ENCODE data around the gene MTA1. TPM values are rescaled to one million over a fixed set of nuclear protein-coding genes. Genes with fewer than 3 reads are reported as not detected.
A peak's percentile ranks its signal among the peaks of the same experiment; 100 is the strongest.

MTA1 gene
- total and polyA plus RNA-seq, 2 donors from 2014 or later: 30.4 to 112 TPM

GRCh38 chr14:105442125-105442524, 22.5 kb downstream of the MTA1 start:
- no peak for FAIRE-seq
- H3K9ac ChIP-seq (ENCODE audit: low read length in 3 of 3): no peak overlapping the region
- H3K27me3 ChIP-seq (ENCODE audit: control insufficient read depth, insufficient read depth, low read length): no peaks in the 10 kb centered on the region
- H3K4me1 ChIP-seq (ENCODE audit: control insufficient read depth in 2 of 3, insufficient read depth in 2 of 3, low read depth in 1 of 3, low read length in 3 of 3): no peaks in the 10 kb centered on the region
- H3K4me3 ChIP-seq (ENCODE audit: low read length in 3 of 3): no peak overlapping the region
- intact Hi-C loops (cut with DNase I): no loop called here
- H3K36me3 ChIP-seq (ENCODE audit: control insufficient read depth in 2 of 3, insufficient read depth in 3 of 3, low read length in 3 of 3): peaks cover 0 to 2% (median 2%) of the 10 kb centered on the region in 3 donors
- no peak overlapping the region for H3K27ac ChIP-seq (ENCODE audit: low read depth in 2 of 2, low read length in 2 of 2)
- no peak for TF ChIP-seq CTCF (IDR thresholded peaks at IDR 0.05; ENCODE audit: borderline replicate concordance, extremely low read depth, insufficient read depth)
- DNase-seq: no peak
- H3K9me3 ChIP-seq (ENCODE audit: control insufficient read depth in 2 of 3, insufficient read depth in 1 of 3, low read length in 3 of 3): no peaks in the 10 kb centered on the region

DNA sequence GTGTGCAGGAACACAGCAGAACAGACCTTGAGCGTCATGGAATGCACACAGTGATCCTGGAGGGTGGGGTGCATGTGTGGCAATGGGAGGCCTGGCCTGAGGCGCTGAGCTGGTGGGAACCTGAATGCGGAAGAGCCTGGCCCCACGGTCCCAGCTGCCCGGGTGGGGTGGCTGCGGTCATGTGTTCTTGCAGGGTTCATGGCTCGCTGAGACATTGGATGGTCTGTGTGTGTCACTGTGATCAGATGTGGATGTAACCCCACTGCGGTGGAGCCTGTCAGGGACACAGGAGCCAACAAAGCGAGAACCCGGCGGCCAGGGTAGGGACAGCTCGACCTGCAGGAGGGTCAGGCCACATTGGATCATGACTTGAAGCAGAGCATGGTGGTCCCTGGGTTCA, 23.2 kb downstream of the MTA1 start:
- Histone ChIP-seq H3K36me3 (ENCODE audit: control insufficient read depth in 2 of 3, insufficient read depth in 3 of 3, low read length in 3 of 3) (peaks cover 0 to 2% (median 2%) of the 10 kb centered on the region in 3 donors), H3K27me3 (ENCODE audit: control insufficient read depth, insufficient read depth, low read length) (no peaks in the 10 kb centered on the region), H3K9me3 (ENCODE audit: control insufficient read depth in 2 of 3, insufficient read depth in 1 of 3, low read length in 3 of 3) (no peaks in the 10 kb centered on the region), H3K4me1 (ENCODE audit: control insufficient read depth in 2 of 3, insufficient read depth in 2 of 3, low read depth in 1 of 3, low read length in 3 of 3) (no peaks in the 10 kb centered on the region), H3K27ac (ENCODE audit: low read depth in 2 of 2, low read length in 2 of 2) (no peak overlapping the region), H3K4me3 (ENCODE audit: low read length in 3 of 3) (no peak overlapping the region), H3K9ac (ENCODE audit: low read length in 3 of 3) (no peak overlapping the region)
- no peak for TF ChIP-seq CTCF (IDR thresholded peaks at IDR 0.05; ENCODE audit: borderline replicate concordance, extremely low read depth, insufficient read depth)
- no peak for FAIRE-seq
- DNase-seq: peak in 1 of 5 donors; percentile 64
- intact Hi-C loops (cut with DNase I): no loop called here

DNA sequence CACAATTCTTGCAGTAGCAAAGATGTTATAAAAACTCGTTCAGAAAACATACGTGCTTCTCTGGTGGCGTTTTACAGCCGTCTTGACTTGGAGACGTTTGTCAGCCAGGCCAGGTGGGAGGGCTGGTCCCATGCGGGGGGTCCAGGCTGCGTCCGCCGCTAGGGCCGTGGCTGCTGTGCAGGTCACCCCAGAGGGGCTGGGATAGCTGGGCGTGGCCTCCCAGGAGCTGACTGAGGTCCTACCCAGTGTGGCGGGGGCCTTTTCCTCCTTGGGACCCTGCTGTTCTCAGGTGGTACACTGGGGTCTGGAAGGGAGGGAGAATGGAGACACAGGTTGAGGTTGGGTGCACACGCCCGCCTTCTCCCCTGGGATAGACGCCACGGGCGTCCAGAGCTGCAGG, 25.2 kb downstream of the MTA1 start:
- FAIRE-seq (no peak), DNase-seq (peak in 1 of 5 donors; percentile 70)
- Histone ChIP-seq H3K27ac (ENCODE audit: low read depth in 2 of 2, low read length in 2 of 2) (no peak overlapping the region), H3K36me3 (ENCODE audit: control insufficient read depth in 2 of 3, insufficient read depth in 3 of 3, low read length in 3 of 3) (peaks cover 0 to 2% (median 0%) of the 10 kb centered on the region in 3 donors), H3K4me1 (ENCODE audit: control insufficient read depth in 2 of 3, insufficient read depth in 2 of 3, low read depth in 1 of 3, low read length in 3 of 3) (no peaks in the 10 kb centered on the region), H3K9ac (ENCODE audit: low read length in 3 of 3) (no peak overlapping the region), H3K9me3 (ENCODE audit: control insufficient read depth in 2 of 3, insufficient read depth in 1 of 3, low read length in 3 of 3) (no peaks in the 10 kb centered on the region), H3K4me3 (ENCODE audit: low read length in 3 of 3) (no peak overlapping the region), H3K27me3 (ENCODE audit: control insufficient read depth, insufficient read depth, low read length) (no peaks in the 10 kb centered on the region)
- TF ChIP-seq CTCF (IDR thresholded peaks at IDR 0.05; ENCODE audit: borderline replicate concordance, extremely low read depth, insufficient read depth): no peak
- intact Hi-C loops (cut with DNase I): no loop called here

GRCh38 chr14:105445290-105445689, 25.7 kb downstream of the MTA1 start:
- no peak for TF ChIP-seq CTCF (IDR thresholded peaks at IDR 0.05; ENCODE audit: borderline replicate concordance, extremely low read depth, insufficient read depth)
- intact Hi-C loops (cut with DNase I): no loop called here
- H3K36me3 ChIP-seq (ENCODE audit: control insufficient read depth in 2 of 3, insufficient read depth in 3 of 3, low read length in 3 of 3): peaks cover 0 to 2% (median 0%) of the 10 kb centered on the region in 3 donors
- no peak overlapping the region for H3K4me3 ChIP-seq (ENCODE audit: low read length in 3 of 3)
- H3K4me1 ChIP-seq (ENCODE audit: control insufficient read depth in 2 of 3, insufficient read depth in 2 of 3, low read depth in 1 of 3, low read length in 3 of 3): no peaks in the 10 kb centered on the region
- no peaks in the 10 kb centered on the region for H3K9me3 ChIP-seq (ENCODE audit: control insufficient read depth in 2 of 3, insufficient read depth in 1 of 3, low read length in 3 of 3)
- H3K27me3 ChIP-seq (ENCODE audit: control insufficient read depth, insufficient read depth, low read length): no peaks in the 10 kb centered on the region
- FAIRE-seq (no peak), DNase-seq (peak in 1 of 5 donors; percentile 77)
- H3K27ac ChIP-seq (ENCODE audit: low read depth in 2 of 2, low read length in 2 of 2): no peak overlapping the region
- no peak overlapping the region for H3K9ac ChIP-seq (ENCODE audit: low read length in 3 of 3)
